ENCODE data around the gene IGDCC3. TPM values are rescaled to one million over a fixed set of nuclear protein-coding genes. Genes with fewer than 3 reads are reported as not detected.
"Not testable (repeated sequence)": the region's sequence is repeated elsewhere in the genome, so short reads cannot be mapped to it uniquely, and the experiment has no call there.

Gene IGDCC3
- total and polyA plus RNA-seq, 12 donors: under 0.01 to 0.57 (median 0.16) TPM; not detected in 4

DNA sequence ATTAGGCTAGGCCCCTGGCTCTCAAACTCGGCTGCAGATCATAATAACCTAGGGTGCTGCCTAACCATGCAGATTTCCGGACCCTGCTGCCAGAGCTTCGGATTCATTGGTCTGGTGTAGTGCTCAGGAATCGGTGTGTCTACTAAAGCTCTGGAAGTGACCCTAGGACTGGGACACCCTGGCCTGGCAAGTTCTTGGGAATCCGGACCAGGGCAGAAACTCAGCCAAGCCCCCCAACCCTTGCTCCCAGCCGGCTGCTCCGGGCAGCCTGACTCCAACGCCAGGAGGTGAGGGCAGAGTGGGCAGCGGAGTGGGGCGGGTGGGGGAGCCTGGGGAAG lies 23.0 kb downstream of the IGDCC3 start:
- Histone ChIP-seq H3K4me3 (peak overlapping the region in 9 of 10 donors; percentile 16 to 56 (median 49)), H3K36me3 (no peaks in the 10 kb centered on the region), H3K27ac (no peak overlapping the region), H3K27me3 (peaks cover 0 to 69% (median 38%) of the 10 kb centered on the region in 7 donors), H3K4me1 (peaks cover 0 to 11% (median 5%) of the 10 kb centered on the region in 9 donors), H3K9me3 (peaks cover 0 to 15% (median 0%) of the 10 kb centered on the region in 11 donors)
- WGBS, 2 donors: 69 to 76% methylated on average over 10 of the region's 10 CpGs
- ATAC-seq (no peak), DNase-seq (no peak)
- TF ChIP-seq, protein P1, sequence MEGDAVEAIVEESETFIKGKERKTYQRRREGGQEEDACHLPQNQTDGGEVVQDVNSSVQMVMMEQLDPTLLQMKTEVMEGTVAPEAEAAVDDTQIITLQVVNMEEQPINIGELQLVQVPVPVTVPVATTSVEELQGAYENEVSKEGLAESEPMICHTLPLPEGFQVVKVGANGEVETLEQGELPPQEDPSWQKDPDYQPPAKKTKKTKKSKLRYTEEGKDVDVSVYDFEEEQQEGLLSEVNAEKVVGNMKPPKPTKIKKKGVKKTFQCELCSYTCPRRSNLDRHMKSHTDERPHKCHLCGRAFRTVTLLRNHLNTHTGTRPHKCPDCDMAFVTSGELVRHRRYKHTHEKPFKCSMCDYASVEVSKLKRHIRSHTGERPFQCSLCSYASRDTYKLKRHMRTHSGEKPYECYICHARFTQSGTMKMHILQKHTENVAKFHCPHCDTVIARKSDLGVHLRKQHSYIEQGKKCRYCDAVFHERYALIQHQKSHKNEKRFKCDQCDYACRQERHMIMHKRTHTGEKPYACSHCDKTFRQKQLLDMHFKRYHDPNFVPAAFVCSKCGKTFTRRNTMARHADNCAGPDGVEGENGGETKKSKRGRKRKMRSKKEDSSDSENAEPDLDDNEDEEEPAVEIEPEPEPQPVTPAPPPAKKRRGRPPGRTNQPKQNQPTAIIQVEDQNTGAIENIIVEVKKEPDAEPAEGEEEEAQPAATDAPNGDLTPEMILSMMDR (IDR thresholded peaks at IDR 0.05): no peak
- intact Hi-C loops (cut with DNase I): no loop called here

DNA sequence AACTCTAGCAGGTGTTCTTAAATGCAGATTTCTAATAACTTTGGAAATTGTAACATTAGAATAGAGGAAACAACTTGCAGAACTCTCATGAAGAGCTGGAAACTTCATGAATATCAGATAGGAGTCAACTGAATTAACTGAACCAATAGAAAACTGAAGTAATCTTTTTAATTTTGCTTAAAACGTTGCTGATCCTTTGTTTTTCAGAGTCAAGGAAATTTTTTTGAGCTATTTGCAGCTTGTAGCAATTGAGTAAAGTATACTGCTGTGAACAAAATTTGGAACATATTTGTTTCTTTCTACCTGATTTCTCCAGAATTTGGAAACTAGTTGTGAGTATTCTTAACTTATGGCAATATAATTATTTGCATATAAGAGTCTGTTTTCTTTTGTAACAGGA lies 25.8 kb downstream of the IGDCC3 start:
- Histone ChIP-seq H3K4me1 (peaks cover 0 to 11% (median 5%) of the 10 kb centered on the region in 9 donors), H3K9me3 (peaks cover 0 to 15% (median 0%) of the 10 kb centered on the region in 11 donors), H3K27me3 (peaks cover 0 to 46% (median 19%) of the 10 kb centered on the region in 7 donors)
- 70 to 86% methylated on average over 1 of the region's 1 CpG for WGBS, 2 donors
- DNase-seq; ATAC-seq; H3K27ac ChIP-seq; intact Hi-C loops (cut with DNase I); H3K36me3 ChIP-seq; H3K4me3 ChIP-seq: not testable (repeated sequence)

DNA sequence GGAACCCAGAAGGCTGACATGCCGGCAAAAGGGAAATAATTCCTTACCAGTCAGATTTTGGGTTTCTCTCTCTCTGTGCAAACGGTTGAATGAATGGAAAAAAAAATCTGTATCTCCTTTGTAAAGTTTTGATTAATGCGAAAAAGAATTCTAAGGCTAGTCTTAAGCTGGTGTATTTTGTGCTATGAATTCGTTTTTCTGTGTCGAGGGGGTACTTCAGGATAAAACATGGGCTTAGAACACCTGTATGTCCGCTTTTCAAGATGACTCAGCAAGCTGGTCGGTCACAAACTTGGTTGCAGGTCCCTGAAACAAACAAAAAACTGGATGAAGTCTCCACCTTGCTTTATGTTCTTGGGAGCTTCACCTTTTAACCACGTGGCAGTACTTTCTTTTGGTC lies 28.5 kb downstream of the IGDCC3 start:
- 78 to 92% methylated on average over 8 of the region's 8 CpGs for WGBS, 2 donors
- no peak for DNase-seq
- H3K9me3 ChIP-seq: peaks cover 0 to 15% (median 0%) of the 10 kb centered on the region in 11 donors

DNA sequence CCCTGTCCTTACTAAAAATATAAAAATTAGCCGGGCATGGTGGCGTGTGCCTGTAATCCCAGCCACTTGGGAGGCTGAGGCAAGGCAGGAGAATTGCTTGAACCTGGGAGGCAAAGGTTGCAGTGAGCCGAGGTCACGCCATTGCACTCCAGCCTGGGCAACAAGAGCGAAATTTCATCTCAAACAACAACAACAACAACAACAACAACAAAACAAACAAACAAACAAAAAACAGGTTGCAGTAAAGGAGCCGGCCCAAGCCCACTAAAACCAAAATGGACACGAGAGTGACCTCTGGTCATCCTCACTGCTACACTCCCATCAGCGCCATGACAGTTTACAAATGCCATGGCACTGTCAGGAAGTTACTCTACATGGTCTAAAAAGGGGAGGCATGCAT lies 30.0 kb downstream of the IGDCC3 start:
- H3K27me3 ChIP-seq: peaks cover 0 to 11% (median 0%) of the 10 kb centered on the region in 7 donors
- intact Hi-C loops (cut with DNase I); H3K27ac ChIP-seq; H3K4me3 ChIP-seq; DNase-seq; H3K4me1 ChIP-seq; H3K36me3 ChIP-seq; ATAC-seq: not testable (repeated sequence)
- H3K9me3 ChIP-seq: peaks cover 0 to 15% (median 0%) of the 10 kb centered on the region in 11 donors
- WGBS, 2 donors: 88 to 96% methylated on average over 8 of the region's 8 CpGs

More for the DNA sequence above, 28.5 kb downstream of the IGDCC3 start:
- TF ChIP-seq, protein P1 (IDR thresholded peaks at IDR 0.05): no peak
- Histone ChIP-seq H3K27ac (no peak overlapping the region), H3K36me3 (no peaks in the 10 kb centered on the region), H3K27me3 (peaks cover 0 to 20% (median 0%) of the 10 kb centered on the region in 7 donors), H3K4me3 (no peak overlapping the region), H3K4me1 (no peaks in the 10 kb centered on the region)
- ATAC-seq: no peak
- intact Hi-C loops (cut with DNase I): no loop called here

DNA sequence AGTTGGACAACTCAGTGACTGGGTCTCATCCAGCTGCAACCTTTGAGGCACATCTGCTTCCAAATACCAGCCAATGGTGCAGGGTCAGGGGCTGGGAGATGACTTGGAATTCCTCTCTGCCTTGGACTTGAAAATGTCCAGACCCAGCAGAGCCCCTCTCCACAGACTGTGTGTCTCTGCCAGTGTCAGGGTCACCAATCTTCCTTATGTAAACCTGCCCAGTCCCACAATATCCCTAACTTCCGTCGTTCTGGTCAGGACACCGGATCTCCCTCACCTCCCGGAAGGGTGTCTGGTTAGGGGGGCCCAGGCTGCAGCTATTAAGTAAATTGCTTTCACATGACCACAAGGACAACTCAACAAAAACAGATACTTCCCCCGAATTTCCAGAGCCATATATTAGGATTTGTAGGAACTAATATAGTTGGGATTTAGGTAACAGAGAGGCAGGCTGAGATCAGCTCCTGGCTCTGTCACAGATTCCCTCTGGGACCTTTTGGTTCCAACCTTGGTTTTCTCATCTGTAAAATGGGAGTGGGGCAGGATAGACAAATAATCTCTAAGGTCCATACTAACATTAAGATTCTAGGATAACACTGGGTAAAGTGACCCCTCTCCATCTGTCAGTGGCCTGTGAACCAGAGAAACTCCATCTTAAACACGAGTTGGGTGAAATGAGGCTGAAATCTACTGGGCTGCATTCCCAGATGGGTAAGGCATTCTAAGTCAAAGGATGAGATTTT lies 30.8 kb downstream of the IGDCC3 start:
- Histone ChIP-seq H3K9me3 (peaks cover 0 to 10% (median 0%) of the 10 kb centered on the region in 11 donors), H3K27ac (no peak overlapping the region), H3K4me1 (no peaks in the 10 kb centered on the region), H3K27me3 (peaks cover 0 to 8% (median 0%) of the 10 kb centered on the region in 7 donors), H3K4me3 (no peak overlapping the region), H3K36me3 (no peaks in the 10 kb centered on the region)
- 59 to 65% methylated on average over 6 of the region's 6 CpGs for WGBS, 2 donors
- intact Hi-C loops (cut with DNase I): no loop called here
- TF ChIP-seq, protein P1 (IDR thresholded peaks at IDR 0.05): no peak
- ATAC-seq (no peak), DNase-seq (no peak)

All from heart right ventricle (tissue), 16 donors.